Measurements from ENCODE around the gene RBM15. TPM values are rescaled to one million over a fixed set of nuclear protein-coding genes. Genes with fewer than 3 reads are reported as not detected.

The RBM15 gene
- total RNA-seq, 1 donor from 2014 or later, result 27.8 TPM

DNA sequence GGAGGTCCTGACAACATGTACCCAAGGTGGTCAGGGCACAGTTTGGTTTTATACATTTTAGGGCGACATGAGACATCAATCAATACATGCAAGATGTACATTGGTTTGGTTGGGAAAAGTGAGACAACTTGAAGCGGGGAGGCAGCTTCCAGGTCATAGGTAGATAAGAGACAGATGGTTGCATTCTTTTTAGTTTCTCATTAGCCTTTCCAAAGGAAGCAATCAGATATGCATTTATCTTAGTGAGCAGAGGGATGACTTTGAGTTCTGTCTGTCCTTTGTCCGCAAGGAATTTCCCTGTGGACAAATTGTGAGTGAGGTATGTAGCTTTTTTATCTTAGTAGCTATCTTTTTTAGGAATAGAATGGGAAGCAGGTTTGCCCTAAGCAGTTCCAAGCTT, 10.5 kb upstream of the RBM15 start:
- DNase-seq (ENCODE audit: extremely low spot score, unreplicated experiment), result no peak
- Mint-ChIP-seq H3K9me3 (ENCODE audit: unreplicated experiment) (no peaks in the 10 kb centered on the region), H3K27ac (ENCODE audit: unreplicated experiment) (no peak overlapping the region), H3K4me1 (ENCODE audit: unreplicated experiment) (no peaks in the 10 kb centered on the region), H3K27me3 (ENCODE audit: unreplicated experiment) (peaks cover 4% of the 10 kb centered on the region), H3K4me3 (ENCODE audit: unreplicated experiment) (no peak overlapping the region), H3K36me3 (ENCODE audit: unreplicated experiment) (no peaks in the 10 kb centered on the region)
- TF ChIP-seq, protein P1, sequence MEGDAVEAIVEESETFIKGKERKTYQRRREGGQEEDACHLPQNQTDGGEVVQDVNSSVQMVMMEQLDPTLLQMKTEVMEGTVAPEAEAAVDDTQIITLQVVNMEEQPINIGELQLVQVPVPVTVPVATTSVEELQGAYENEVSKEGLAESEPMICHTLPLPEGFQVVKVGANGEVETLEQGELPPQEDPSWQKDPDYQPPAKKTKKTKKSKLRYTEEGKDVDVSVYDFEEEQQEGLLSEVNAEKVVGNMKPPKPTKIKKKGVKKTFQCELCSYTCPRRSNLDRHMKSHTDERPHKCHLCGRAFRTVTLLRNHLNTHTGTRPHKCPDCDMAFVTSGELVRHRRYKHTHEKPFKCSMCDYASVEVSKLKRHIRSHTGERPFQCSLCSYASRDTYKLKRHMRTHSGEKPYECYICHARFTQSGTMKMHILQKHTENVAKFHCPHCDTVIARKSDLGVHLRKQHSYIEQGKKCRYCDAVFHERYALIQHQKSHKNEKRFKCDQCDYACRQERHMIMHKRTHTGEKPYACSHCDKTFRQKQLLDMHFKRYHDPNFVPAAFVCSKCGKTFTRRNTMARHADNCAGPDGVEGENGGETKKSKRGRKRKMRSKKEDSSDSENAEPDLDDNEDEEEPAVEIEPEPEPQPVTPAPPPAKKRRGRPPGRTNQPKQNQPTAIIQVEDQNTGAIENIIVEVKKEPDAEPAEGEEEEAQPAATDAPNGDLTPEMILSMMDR (IDR thresholded peaks at IDR 0.05), result no peak

DNA sequence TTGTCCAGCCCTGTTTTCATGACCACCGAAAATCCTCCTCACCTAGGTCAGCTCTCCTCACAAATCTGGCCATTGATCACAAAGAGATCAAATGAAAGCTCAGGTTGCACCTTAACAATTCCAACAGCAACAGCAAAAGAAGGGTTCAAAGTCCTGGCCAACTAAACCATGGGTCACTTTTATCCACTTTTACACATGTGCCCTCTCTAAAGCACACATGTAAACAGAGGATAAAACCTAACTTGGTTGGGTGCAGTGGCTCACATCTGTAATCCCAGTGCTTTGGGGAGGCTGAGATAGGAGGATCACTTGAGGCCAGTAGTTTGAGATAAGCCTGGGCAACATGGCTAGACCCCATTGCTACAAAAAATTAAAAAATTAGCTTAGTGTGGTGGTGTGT, 3.9 kb upstream of the RBM15 start:
- H3K27me3 Mint-ChIP-seq (ENCODE audit: unreplicated experiment), result no peaks in the 10 kb centered on the region
- TF ChIP-seq, protein P1 (IDR thresholded peaks at IDR 0.05), result no peak
- DNase-seq (ENCODE audit: extremely low spot score, unreplicated experiment), result no peak
- H3K4me1 Mint-ChIP-seq (ENCODE audit: unreplicated experiment), result peaks cover 14% of the 10 kb centered on the region
- no peaks in the 10 kb centered on the region for H3K9me3 Mint-ChIP-seq (ENCODE audit: unreplicated experiment)
- no peak overlapping the region for H3K27ac Mint-ChIP-seq (ENCODE audit: unreplicated experiment)
- H3K4me3 Mint-ChIP-seq (ENCODE audit: unreplicated experiment), result no peak overlapping the region
- H3K36me3 Mint-ChIP-seq (ENCODE audit: unreplicated experiment), result peaks cover 3% of the 10 kb centered on the region

- H3K4me1 Mint-ChIP-seq (ENCODE audit: unreplicated experiment), result peaks cover 26% of the 10 kb centered on the region
- H3K27me3 Mint-ChIP-seq (ENCODE audit: unreplicated experiment), result no peaks in the 10 kb centered on the region
- H3K27ac Mint-ChIP-seq (ENCODE audit: unreplicated experiment), result no peak overlapping the region
- no peaks in the 10 kb centered on the region for H3K9me3 Mint-ChIP-seq (ENCODE audit: unreplicated experiment)
- DNase-seq (ENCODE audit: extremely low spot score, unreplicated experiment), result no peak
- no peak overlapping the region for H3K4me3 Mint-ChIP-seq (ENCODE audit: unreplicated experiment)
- H3K36me3 Mint-ChIP-seq (ENCODE audit: unreplicated experiment), result peaks cover 6% of the 10 kb centered on the region
- TF ChIP-seq, protein P1 (IDR thresholded peaks at IDR 0.05), result no peak
Observed at GRCh38 chr1:110336300-110337039, 2.7 kb upstream of the RBM15 start.

DNA sequence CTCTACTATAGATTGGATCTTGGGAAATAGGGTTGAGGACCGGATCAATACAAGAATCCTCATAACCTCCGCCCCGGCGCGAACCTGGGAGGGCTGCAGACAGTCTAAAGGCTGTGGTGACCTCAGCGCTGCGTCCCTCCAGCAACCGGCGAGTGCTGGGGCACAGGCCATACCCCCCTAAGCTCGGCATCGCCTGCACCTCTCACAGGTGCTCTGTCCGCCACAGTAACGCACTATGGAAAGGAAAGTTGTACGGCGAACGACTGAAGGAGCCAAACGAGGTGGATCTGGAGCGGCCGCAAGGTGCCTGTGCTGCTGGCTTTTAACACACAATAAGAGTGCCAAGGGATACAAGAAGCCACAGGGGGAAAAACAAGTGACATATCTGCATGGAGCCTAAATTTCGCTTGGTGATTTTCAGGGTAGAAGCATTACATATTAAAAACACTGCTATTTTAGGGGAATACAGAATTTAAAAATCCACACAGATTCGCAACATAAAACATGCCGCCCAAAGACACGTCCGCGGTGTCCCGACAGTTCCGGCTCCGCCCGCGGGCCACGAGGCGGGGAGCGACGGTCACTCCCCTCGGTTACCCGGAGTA, 1.4 kb upstream of the RBM15 start:
- Mint-ChIP-seq H3K4me1 (ENCODE audit: unreplicated experiment) (peaks cover 39% of the 10 kb centered on the region), H3K36me3 (ENCODE audit: unreplicated experiment) (peaks cover 16% of the 10 kb centered on the region), H3K27me3 (ENCODE audit: unreplicated experiment) (no peaks in the 10 kb centered on the region), H3K9me3 (ENCODE audit: unreplicated experiment) (no peaks in the 10 kb centered on the region), H3K27ac (ENCODE audit: unreplicated experiment) (no peak overlapping the region), H3K4me3 (ENCODE audit: unreplicated experiment) (no peak overlapping the region)
- TF ChIP-seq, protein P1 (IDR thresholded peaks at IDR 0.05), result no peak
- no peak for DNase-seq (ENCODE audit: extremely low spot score, unreplicated experiment)

- Mint-ChIP-seq H3K4me3 (ENCODE audit: unreplicated experiment) (no peak overlapping the region), H3K27me3 (ENCODE audit: unreplicated experiment) (no peaks in the 10 kb centered on the region), H3K27ac (ENCODE audit: unreplicated experiment) (no peak overlapping the region), H3K9me3 (ENCODE audit: unreplicated experiment) (no peaks in the 10 kb centered on the region), H3K4me1 (ENCODE audit: unreplicated experiment) (peaks cover 45% of the 10 kb centered on the region), H3K36me3 (ENCODE audit: unreplicated experiment) (peaks cover 19% of the 10 kb centered on the region)
- TF ChIP-seq, protein P1 (IDR thresholded peaks at IDR 0.05), result peak; percentile 61
- no peak for DNase-seq (ENCODE audit: extremely low spot score, unreplicated experiment)
Observed at GRCh38 chr1:110338309-110338885, 780 bp upstream of the RBM15 start.
